GM12865 (cell line): ENCODE measurements around the gene VAPA.

ENCODE experiments used
- DNase-seq: peaks from one replicate; pipeline ENCODE4 v3.0.0; 2010; ENCODE audit warnings: low read depth
- H3K4me3 ChIP-seq: 2 replicates; pipeline ENCODE4 v1.5.1; 2011; ENCODE audit warnings: mild to moderate bottlenecking, low read depth, low read length, control low read depth
- TF ChIP-seq, protein P1 (sequence below): IDR thresholded peaks from 2 replicates; pipeline ENCODE4 v1.5.1; 2011; ENCODE audit warnings: low read length, control low read depth, low read depth, inconsistent platforms; ENCODE audit not compliant: insufficient read depth; ENCODE audit errors: missing control alignments

The VAPA gene

GRCh38 chr18:9913151-9913525 lies 678 bp upstream of the VAPA start:
- TF ChIP-seq, protein P1, sequence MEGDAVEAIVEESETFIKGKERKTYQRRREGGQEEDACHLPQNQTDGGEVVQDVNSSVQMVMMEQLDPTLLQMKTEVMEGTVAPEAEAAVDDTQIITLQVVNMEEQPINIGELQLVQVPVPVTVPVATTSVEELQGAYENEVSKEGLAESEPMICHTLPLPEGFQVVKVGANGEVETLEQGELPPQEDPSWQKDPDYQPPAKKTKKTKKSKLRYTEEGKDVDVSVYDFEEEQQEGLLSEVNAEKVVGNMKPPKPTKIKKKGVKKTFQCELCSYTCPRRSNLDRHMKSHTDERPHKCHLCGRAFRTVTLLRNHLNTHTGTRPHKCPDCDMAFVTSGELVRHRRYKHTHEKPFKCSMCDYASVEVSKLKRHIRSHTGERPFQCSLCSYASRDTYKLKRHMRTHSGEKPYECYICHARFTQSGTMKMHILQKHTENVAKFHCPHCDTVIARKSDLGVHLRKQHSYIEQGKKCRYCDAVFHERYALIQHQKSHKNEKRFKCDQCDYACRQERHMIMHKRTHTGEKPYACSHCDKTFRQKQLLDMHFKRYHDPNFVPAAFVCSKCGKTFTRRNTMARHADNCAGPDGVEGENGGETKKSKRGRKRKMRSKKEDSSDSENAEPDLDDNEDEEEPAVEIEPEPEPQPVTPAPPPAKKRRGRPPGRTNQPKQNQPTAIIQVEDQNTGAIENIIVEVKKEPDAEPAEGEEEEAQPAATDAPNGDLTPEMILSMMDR: no peak
- H3K4me3 ChIP-seq: peak overlapping the region; percentile 68
- no peak for DNase-seq

GRCh38 chr18:9914334-9914583 lies 443 bp downstream of the VAPA start:
- peak overlapping the region; percentile 68 for H3K4me3 ChIP-seq
- TF ChIP-seq, protein P1: no peak
- no peak for DNase-seq

- TF ChIP-seq, protein P1: no peak
- H3K4me3 ChIP-seq: peak overlapping the region; percentile 88
- DNase-seq: peak; percentile 78
Observed at GRCh38 chr18:9914584-9915290, 921 bp downstream of the VAPA start.

GRCh38 chr18:9915291-9916076 lies 1.7 kb downstream of the VAPA start:
- H3K4me3 ChIP-seq: peak overlapping the region; percentile 88
- TF ChIP-seq, protein P1: no peak
- DNase-seq: no peak

GRCh38 chr18:9916077-9916639 lies 2.3 kb downstream of the VAPA start:
- peak overlapping the region; percentile 88 for H3K4me3 ChIP-seq
- TF ChIP-seq, protein P1: no peak
- no peak for DNase-seq

GRCh38 chr18:9916808-9917207 lies 3.0 kb downstream of the VAPA start:
- TF ChIP-seq, protein P1: no peak
- H3K4me3 ChIP-seq: no peak overlapping the region
- no peak for DNase-seq
